Endothelial cell of umbilical vein (primary cell): ENCODE measurements around the gene COL18A1.

Source experiments
- CTCF ChIP-seq, 2 donors: IDR thresholded peaks; 1 replicate in 1 of 2; 2 replicates in 1 of 2; pipeline ENCODE4 v1.5.1; 2011; ENCODE audit warnings: low read length in 2 of 2, mild to moderate bottlenecking in 2 of 2, moderate library complexity in 2 of 2, control low read depth in 1 of 2, inconsistent platforms in 1 of 2, low read depth in 1 of 2; ENCODE audit not compliant: insufficient read depth in 1 of 2; ENCODE audit errors: extremely low read depth in 1 of 2
- EZH2 ChIP-seq: IDR thresholded peaks from 2 replicates; pipeline ENCODE4 v1.6.1; 2012; ENCODE audit warnings: borderline replicate concordance, low read depth, mild to moderate bottlenecking, moderate library complexity, low read length, inconsistent platforms; ENCODE audit not compliant: severe bottlenecking
- FOS ChIP-seq: IDR thresholded peaks from 2 replicates; pipeline ENCODE4 v1.6.1; 2011; ENCODE audit warnings: mild to moderate bottlenecking, low read length, moderate library complexity, borderline replicate concordance; ENCODE audit not compliant: insufficient read depth
- GATA2 ChIP-seq: IDR thresholded peaks from 2 replicates; pipeline ENCODE4 v1.7.0; 2011; ENCODE audit warnings: low read depth, mild to moderate bottlenecking, moderate library complexity, mixed read lengths, low read length; ENCODE audit not compliant: insufficient read length, insufficient read depth
- JUN ChIP-seq: IDR thresholded peaks from 2 replicates; pipeline ENCODE4 v1.6.1; 2011; ENCODE audit warnings: borderline replicate concordance, low read depth; ENCODE audit not compliant: insufficient read length, insufficient read depth
- MAX ChIP-seq: IDR thresholded peaks from 2 replicates; pipeline ENCODE4 v1.6.1; 2011; ENCODE audit not compliant: insufficient read depth, insufficient read length
- MYC ChIP-seq: IDR thresholded peaks from one replicate; pipeline ENCODE4 v1.6.1; 2011; ENCODE audit warnings: mild to moderate bottlenecking, low read depth, low read length
- POLR2A ChIP-seq: IDR thresholded peaks from 2 replicates; pipeline ENCODE4 v1.6.1; 2012; ENCODE audit warnings: low read depth, mild to moderate bottlenecking, control low read depth, low read length
- POLR2AphosphoS5 ChIP-seq: IDR thresholded peaks from 2 replicates; pipeline ENCODE4 v1.6.1; 2012; ENCODE audit warnings: low read depth, mild to moderate bottlenecking, control low read depth, low read length, moderate library complexity; ENCODE audit not compliant: insufficient read depth

GRCh38 chr21:45388611-45389296 is 16.2 kb upstream of the COL18A1 start:
- TF ChIP-seq POLR2AphosphoS5, result no peak
- TF ChIP-seq CTCF (IDR thresholded peaks at IDR 0.05; ENCODE audit: extremely low read depth in 1 of 2, insufficient read depth in 1 of 2, low read depth in 1 of 2, low read length in 2 of 2), result no peak
- TF ChIP-seq POLR2A, result no peak
- TF ChIP-seq JUN, result no peak
- no peak for TF ChIP-seq MAX
- TF ChIP-seq FOS, result no peak
- no peak for TF ChIP-seq EZH2
- TF ChIP-seq GATA2, result no peak
- TF ChIP-seq MYC, result no peak
